GM19193 (cell line): ENCODE measurements around the gene GTSF1L.

Experiments
- POLR2A ChIP-seq: IDR thresholded peaks from 4 replicates; pipeline ENCODE4 v1.6.1; 2011; ENCODE audit not compliant: insufficient read depth, insufficient read length; ENCODE audit errors: extremely low read depth

The GTSF1L gene

DNA sequence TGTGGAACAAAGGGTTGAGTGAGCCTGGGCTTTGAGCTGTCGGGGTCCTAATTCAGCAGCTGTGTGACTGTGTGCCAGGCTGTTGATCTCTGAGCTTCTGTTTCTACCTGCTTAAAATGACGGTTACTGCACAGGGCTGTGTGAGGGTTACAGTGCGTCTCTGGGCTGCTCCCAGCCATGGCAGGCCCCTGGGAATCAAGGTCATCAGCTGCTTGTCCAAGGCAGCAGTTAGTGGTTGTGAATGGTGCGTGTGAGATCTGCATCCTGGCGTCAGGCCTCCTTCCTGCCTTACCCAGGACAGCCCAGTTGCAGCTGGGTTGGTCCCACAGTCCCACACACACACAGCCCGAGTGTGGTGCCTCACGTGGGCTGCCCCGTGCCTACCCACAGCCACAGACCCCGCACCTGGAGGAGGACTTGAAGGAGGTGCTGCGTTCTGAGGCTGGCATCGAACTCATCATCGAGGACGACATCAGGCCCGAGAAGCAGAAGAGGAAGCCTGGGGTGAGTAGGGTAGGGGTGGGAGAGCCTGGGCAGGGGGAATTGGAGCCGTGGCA lies 15.6 kb downstream of the GTSF1L start:
- no peak for TF ChIP-seq POLR2A

DNA sequence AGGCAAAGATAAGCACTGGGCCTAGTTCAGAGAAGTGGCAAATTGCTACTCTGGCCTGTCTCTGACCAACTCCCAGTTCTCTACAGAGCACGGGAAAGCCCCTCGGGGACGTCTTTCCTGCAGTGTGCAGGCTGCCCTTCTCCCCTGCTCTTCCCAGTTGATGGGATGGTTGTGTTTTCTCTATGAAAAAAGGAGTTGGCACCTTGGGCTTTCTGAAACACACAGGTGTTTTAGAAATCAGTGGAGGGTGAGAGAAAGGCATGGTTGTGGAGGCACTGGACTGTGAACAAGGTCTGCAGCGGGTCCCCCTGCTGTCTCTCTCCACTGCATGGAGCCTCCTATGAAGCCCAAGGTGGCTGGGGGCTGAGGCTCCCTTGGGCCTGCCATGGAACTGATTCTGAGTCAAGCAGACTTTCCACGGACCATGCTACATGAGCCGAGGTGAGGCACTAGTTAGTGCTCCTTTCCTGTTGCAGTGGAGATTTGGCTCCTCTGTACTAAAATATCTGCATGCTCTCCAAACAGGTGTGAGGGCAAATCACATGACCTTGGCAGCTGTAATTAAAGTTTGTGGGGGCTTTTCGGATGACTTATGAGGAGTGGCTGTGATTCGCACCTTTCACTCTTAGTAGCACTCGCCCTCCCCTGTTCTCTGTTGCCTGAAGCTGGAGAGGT lies 16.3 kb downstream of the GTSF1L start:
- no peak for TF ChIP-seq POLR2A

DNA sequence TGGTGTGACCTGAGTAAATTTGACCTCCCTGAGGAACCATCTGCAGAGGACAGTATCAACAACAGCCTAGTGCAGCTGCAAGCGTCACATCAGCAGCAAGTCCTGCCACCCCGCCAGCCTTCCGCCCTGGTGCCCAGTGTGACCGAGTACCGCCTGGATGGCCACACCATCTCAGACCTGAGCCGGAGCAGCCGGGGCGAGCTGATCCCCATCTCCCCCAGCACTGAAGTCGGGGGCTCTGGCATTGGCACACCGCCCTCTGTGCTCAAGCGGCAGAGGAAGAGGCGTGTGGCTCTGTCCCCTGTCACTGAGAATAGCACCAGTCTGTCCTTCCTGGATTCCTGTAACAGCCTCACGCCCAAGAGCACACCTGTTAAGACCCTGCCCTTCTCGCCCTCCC lies 24.3 kb downstream of the GTSF1L start:
- no peak for TF ChIP-seq POLR2A

DNA sequence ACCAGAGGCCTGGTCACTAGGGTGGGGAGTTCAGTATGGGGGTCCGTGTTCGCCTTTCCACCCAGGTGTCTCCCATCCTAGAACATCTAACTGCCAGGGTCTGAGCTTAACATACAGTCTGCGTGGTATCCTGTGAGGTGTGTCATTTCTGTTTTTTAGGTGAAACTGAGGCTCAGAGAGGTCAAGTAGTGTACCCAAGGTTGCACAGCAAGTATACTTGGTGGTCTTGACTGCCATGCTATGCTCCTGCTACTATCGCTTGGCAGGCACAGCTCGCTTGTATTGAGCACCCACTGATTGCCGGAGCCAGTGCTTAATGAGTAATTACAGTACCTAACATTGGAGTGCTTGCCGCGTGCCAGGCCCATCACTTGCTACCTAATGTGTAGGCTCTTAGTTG lies 26.2 kb downstream of the GTSF1L start:
- no peak for TF ChIP-seq POLR2A

DNA sequence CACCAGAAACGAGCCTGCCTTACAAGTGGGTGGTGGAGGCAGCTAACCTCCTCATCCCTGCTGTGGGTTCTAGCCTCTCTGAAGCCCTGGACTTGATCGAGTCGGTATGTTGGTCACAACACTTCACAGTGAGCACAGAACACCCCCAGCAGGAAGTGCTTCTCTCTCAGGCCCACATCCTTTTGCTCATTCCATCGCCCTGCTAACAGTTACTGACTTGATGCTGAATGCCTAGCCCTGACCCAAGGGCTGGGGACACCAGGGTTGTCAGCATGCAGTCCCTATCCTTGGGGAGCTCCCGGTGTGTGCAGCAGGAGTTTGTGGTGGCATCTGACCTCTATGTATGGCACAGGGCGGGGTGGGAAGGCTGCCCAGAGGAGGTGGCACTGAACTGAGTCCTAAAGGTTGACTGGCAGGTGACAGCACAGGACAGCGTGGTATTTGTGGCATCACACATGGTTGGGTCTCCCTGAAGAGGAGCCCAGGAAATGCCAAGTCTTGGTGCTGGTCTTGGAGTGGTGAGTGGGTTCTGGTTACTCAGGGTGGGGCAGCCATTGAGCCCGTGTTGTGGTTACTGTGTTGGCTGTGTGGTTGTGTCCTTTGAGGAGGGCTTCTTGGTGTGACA lies 26.7 kb downstream of the GTSF1L start:
- TF ChIP-seq POLR2A: no peak

DNA sequence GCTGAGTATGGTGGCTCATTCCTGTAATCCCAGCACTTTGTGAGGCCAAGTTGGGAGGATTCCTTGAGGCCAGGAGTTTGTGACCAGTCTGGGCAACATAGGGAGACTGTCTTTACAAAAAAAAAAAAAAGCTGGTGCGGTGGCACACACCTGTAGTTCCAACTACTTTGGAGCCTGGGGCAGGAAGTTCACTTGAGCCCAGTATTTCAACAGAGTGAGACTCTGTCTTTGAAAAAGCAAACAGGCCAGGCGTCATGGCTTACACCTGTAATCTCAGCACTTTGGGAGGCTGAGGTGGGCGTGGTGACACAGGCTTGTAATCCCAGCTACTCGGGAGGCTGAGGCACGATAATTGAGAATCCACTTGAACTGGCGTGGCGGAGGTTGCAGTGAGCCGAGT lies 31.2 kb downstream of the GTSF1L start:
- no peak for TF ChIP-seq POLR2A

DNA sequence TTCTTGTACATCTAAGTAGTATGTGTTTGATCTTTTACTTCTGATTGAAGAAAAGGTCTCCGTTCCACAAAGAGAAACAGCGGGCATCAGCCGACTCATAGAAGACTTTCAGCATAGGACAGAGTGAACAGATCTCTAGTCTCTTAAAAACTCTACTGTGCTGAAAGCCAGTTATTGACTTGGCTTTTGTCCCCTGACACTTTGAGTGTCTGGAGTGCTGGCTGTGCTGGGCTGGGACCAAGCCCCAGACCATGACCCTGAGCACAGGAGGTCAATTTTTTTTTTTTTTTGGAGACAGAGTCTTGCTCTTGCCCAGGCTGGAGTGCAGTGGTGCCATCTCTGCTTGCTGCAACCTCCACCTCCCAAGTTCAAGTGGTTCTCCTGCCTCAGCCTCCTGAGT lies 32.0 kb downstream of the GTSF1L start:
- no peak for TF ChIP-seq POLR2A

DNA sequence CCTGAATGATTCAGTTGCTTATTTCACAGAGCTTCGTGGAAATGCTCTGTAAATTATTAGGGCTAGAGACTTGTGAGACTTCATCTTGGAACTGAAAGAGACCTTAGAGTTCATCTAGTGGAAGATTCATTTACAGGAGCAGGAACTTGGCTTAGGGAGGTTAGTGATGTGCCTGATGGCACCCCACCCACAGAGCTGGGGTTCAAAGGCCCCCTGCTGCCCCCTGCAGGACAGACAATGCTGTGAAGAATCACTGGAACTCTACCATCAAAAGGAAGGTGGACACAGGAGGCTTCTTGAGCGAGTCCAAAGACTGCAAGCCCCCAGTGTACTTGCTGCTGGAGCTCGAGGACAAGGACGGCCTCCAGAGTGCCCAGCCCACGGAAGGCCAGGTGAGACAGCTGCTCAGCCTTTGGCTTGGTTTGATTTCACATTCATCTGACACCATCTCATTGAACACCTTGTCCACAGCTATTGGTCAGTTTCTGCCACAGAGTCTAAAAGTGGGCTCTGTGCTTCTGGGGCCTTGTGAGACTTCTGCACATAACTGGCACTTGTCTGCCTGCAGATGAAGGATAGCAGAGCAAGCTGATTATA lies 34.8 kb downstream of the GTSF1L start:
- TF ChIP-seq POLR2A: no peak

DNA sequence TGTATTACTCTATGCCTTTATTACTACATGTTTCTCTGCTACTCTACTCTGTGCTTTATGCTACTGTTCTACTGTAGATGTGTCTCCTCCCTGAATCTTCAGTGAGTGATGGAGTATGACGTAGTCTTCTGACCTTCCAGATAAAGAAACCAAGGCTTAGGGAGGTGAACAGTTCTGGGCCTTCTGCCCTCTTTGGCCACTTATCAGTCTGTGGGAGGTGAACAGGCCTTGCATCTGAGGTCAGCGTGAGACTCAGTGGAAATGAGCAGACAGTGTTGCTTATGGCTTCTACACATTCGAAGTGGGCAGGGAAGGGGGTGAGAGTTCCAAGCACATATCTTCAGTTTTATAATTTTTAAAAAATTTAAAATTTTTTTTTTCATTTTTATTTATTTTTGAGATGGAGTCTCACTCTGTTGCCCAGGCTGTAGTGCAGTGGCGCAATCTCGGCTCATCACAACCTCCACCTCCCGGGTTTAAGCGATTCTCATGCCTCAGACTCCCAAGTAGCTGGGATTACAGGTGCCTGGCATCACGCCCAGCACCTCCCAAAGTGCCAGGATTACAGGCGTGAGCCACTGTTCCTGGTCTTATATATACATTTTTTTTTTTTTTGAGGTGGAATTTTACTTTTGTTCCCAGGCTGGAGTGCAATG lies 35.7 kb downstream of the GTSF1L start:
- no peak for TF ChIP-seq POLR2A

DNA sequence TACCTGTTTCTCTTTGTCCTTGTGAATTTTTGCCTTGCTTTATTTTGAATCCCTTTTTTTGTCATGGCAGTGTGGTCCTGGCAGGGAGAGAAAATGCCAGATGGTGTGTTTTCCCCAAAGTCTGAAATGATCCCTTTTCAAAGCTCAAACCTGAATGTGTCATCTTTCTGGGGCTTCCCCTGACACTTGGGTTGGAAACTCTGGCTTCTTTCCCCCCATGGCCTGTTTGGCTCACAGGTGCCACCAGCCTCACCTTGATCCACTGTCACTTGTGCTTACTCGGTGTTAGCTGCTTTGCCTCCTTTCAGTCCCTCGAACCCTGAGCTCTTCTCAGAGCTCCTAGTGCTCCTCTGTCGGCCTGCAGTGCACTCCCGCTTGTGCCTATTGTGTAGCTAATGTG lies 37.6 kb downstream of the GTSF1L start:
- TF ChIP-seq POLR2A: no peak

DNA sequence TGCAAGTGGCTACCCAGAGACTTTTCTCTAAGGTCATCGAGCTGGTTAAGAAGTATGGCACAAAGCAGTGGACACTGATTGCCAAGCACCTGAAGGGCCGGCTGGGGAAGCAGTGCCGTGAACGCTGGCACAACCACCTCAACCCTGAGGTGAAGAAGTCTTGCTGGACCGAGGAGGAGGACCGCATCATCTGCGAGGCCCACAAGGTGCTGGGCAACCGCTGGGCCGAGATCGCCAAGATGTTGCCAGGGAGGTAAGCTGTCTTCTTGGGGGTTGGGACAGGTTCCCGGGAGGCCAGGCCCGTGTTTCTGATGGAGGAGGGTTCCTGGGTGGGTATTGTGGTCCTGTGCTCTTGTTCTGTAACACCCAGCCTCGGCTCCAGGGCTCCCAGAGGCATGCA lies 40.0 kb downstream of the GTSF1L start:
- no peak for TF ChIP-seq POLR2A

DNA sequence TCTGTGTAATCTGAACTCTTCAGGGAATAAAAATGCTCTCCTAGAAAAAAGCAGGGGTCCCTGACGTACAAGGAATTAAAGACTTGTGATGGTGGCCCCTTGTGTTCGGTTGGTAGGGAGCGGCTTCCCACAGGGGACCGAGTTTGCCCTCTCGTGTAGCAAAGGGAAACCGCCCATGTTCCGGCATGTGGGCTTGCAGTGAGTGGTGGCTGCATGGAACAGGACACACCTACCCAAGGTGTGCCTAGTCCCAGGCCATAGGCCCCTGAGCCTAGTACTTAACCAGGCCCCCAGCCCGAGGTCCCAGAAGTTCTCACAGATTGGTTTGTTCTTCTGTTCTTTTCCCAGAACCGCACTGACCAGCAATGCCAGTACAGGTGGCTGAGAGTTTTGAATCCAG lies 44.4 kb downstream of the GTSF1L start:
- no peak for TF ChIP-seq POLR2A

DNA sequence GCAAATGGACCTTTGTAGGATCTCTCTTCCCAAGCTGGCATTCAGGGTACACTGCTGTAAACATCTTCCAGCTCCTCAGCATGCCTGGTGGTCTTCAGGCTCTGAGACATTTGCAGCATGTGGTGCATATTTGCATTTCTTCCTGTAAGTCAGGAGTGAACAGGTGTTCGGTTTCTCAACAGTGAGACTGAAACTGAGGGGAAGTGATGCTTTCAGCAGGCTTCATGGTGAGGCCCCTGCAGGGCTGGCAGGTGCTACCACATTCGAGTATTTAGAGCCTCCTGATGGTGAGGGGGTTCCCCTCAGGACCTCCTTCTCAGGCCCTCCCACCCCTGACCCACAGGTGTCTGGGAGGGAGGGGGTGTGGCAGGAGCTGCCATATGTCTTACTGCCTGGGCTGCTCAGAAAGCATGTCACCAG lies 44.8 kb downstream of the GTSF1L start:
- peak; percentile 21 for TF ChIP-seq POLR2A

DNA sequence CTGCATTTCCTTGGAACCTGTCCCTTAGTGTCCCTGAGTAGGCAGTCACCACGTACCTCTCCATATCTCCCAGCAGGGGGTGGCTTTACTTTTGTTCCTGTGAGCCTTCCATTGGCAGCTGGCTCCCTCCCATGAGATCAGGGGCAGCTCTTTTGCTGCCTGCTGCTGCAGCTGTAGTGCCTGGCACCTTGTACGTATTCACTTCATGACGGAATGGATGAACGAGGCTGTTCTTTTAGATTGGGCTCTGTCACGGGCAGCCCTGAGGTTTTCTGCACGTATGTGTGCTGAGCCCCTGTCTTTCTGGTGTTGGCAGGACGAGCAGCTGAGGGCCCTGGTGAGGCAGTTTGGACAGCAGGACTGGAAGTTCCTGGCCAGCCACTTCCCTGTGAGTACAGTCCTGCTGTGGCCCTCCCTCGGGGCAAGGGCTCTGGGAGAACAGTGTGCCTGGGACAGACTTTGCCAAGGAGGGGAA lies 45.3 kb downstream of the GTSF1L start:
- TF ChIP-seq POLR2A: peak; percentile 40

DNA sequence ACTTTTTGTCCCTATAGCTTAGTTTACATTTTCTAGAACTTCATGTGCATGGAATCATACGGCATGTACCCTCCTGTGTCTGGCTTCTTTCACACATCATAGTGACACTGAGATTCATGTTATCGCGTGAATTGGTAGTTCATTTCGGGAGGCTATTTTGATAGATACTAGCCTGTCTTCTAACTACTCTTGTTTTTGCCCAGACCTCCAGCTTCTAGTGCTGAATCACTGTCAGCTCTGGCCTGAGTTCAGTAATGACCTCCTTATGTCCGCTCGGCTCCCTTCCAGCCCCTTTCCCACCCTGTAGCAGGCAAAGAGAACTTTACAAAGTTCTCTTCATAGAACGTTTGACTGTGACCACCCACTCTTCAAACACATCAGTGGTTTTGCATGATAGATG lies 45.8 kb downstream of the GTSF1L start:
- no peak for TF ChIP-seq POLR2A

DNA sequence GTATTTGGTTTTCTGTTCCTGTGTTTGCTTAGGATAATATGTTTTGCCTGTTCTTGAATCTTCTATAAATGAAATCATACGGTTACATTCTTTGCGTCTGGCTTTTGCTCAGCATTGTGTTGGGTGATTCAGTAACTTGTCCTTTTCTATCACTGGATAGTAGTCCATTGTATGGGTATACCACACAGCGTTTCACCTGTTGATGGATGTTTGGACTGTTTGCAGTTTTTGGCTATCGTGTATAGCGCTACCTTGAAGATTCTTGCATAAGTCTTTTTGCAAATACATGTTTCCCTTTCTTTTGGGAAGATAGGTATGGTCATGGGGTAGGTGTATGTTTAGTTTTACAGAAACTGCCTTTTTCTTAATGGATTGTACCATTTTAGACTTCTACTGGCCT lies 50.4 kb downstream of the GTSF1L start:
- no peak for TF ChIP-seq POLR2A
